ENCODE data around the gene ILF3.
"Not testable (repeated sequence)": the region's sequence is repeated elsewhere in the genome, so short reads cannot be mapped to it uniquely, and the experiment has no call there.

The ILF3 gene

DNA sequence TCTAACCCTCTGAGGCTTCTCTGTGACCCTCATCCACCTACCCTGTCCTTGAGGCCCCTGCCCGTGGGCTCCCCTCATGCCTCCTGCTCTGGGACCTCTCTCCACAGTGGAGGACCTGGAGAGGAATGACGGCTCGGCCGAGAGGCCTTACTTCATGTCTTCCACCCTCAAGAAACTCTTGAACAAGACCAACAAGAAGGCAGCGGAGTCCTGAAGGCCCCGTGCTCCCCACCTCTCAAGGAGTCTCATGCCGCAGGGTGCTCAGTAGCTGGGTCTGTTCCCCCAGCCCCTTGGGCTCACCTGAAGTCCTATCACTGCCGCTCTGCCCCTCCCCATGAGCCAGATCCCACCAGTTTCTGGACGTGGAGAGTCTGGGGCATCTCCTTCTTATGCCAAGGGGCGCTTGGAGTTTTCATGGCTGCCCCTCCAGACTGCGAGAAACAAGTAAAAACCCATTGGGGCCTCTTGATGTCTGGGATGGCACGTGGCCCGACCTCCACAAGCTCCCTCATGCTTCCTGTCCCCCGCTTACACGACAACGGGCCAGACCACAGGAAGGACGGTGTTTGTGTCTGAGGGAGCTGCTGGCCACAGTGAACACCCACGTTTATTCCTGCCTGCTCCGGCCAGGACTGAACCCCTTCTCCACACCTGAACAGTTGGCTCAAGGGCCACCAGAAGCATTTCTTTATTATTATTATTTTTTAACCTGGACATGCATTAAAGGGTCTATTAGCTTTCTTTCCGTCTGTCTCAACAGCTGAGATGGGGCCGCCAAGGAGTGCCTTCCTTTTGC lies 10.8 kb upstream of the ILF3 start:
- no peak for DNase-seq

DNA sequence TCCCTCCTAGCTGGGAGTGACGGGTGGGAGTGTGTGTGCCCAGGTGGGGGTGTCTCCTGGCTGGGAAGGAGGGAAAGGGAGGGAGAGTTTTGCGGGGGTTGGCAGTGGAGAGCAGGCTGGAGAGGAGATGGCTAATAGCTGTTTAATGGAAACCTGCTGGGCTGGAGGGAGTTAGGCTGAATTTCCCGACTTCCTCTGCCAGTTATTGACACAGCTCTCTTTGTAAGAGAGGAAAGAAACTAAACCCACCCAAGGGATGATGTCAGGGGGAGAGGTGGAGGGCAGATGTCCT lies 10.2 kb upstream of the ILF3 start:
- no peak for DNase-seq

DNA sequence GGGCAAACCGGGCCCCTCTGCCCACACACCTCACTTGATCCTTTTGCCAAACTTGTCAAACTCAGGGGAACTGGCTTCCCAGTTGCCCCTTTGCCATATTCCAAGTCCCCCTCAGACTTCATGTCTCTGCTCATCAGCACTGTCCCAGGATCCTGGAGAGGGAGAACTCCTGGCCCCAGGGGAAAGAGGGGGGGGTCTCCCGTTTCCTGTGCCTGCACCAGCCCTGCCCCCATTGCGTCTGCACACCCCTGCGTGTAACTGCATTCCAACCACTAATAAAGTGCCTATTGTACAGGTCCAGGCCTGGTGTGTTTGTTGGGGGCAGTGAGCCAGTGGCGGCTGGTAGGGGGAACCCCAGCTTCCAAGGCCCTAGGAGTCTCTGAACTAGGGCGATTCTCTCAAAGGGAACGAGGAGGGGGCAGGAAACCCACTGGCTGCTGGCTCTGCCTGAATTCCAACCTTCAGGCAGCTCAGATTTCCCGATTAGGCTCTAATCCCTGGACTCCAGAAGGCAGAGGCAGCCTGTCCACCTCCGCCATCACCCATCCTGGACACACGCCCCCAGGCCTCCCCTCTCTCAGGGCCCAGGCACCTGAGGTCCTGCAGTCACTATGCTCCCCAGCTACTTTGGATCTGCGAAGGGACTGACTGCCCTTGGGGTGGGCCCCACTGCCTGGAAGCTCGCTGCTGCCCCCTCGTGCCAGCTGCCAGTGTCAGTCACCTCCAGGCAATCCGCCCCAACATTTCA lies 9.7 kb upstream of the ILF3 start:
- peak; percentile 79 for DNase-seq

DNA sequence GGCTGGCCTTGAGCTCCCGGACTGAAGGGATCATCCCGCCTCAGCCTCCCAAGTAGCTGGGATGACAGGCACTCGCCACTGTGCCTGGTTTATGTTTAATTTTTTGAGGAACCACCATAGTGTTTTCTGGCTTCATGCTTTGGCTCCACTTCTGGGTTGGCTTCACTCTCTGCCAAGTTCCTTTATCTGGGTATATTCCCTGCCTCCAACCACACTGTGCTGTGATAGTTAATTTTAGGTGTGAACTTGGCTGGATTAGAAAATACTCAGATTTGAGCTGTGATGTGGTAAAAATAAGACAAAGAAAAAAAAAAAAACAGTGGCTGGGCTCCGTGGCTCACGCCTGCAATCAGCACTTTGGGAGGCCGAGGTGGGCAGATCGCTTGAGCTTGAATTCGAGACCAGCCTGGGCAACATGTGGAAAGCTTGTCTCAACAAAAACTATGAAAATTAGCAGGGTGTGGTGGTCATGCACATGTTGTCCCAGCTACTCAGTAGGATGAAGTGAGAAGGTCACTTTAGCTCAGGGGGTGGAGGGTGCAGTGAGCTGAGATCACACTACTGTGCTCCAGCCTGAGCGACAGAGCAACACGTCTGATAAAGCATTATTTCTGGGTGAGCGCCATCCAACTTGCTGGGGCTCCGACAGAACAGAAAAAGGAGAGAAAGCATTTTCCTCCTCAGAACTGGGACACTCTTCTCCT lies 7.5 kb upstream of the ILF3 start:
- DNase-seq, result no peak

DNA sequence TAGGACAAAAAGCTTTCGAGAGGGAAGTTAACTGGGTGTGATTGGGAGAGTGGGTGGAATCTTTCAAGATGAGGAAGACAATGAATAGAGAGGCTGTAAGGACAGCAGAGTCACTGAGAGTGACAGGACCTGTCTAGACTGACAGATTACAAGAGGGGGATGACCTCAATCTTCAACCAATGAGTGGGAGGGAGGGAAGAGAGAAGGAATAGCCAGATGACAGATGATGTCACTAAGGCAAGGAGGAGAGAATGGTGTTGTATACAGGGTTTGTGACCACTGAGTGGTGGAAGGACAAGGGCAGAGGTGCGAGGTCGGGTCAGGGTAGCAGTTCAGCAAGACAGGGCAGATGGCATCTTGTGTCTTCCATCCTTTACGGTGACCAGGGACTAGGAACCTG lies 5.8 kb upstream of the ILF3 start:
- no peak for DNase-seq

DNA sequence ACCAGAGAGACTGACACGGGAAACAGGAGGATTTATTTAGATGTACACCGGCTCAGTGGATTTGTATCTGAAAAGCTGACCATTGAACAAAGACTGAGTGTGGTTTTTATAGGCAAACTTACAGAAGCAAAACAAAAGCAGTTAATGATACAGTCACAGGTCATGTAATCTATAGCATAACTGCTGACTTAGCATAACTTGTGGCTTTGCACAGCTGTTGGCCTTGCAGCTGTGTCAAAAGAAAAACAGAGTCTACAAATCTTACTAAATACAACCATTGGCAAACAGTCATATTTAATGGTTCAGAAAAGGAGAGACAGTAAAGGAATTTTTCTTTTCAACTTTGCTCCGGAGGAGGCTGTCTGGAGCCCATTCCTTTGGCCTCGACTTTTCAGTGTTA lies 2.3 kb upstream of the ILF3 start:
- DNase-seq, result no peak

DNA sequence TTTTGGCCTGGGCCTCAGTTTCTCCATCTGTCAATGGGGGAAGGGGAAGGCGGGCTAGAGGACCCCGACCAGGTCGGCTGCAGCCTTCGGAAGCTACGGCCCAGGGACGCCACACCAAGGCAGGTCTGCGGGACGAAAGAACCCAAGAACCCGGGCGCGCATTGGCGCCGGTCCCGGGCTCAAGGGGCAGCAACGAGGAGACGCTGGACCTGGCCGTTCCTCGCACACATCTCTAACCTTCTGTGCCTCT lies 739 bp upstream of the ILF3 start:
- no peak for DNase-seq

DNA sequence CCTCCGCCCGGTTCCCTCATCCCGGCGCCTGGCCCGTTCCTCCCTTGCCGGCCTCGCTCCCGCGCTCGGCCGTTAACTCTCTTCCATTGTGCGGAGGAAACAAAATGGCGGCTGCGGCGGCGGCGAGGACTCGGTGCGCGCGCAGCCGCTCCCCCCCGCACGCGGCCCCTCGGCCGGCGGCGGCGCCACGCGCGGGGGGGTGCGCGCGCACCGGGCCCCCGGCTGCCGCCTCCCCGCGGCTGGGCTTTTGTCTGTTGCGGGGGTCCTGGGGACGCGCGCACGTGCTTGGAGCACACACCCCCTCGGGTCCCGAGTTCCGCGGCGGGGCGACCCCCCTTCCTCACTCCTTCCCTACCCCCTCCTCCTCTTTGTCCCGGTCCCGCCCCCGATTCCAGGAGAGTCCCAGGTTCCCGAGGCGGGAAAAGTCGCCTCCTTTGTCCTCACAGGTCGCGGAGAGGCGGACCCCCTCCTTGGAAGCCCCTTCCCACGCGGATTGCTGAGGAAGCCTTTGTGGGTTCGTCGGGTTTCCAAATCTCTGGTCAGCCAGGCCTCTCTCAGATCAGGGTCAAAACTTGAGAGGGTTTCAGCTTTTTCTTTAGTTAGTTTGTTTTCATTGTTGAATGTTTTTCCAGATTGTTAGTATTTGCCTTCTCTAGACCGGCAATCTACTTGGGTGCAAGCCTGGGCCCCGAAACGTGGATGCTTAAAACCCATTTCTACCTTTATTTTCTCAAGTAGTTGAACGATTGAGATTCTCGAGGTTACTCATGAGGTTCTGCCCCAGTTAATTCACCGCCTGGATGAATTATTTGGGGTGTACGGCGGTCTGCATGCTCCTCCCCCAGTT lies 687 bp downstream of the ILF3 start:
- peak; percentile 57 for DNase-seq

DNA sequence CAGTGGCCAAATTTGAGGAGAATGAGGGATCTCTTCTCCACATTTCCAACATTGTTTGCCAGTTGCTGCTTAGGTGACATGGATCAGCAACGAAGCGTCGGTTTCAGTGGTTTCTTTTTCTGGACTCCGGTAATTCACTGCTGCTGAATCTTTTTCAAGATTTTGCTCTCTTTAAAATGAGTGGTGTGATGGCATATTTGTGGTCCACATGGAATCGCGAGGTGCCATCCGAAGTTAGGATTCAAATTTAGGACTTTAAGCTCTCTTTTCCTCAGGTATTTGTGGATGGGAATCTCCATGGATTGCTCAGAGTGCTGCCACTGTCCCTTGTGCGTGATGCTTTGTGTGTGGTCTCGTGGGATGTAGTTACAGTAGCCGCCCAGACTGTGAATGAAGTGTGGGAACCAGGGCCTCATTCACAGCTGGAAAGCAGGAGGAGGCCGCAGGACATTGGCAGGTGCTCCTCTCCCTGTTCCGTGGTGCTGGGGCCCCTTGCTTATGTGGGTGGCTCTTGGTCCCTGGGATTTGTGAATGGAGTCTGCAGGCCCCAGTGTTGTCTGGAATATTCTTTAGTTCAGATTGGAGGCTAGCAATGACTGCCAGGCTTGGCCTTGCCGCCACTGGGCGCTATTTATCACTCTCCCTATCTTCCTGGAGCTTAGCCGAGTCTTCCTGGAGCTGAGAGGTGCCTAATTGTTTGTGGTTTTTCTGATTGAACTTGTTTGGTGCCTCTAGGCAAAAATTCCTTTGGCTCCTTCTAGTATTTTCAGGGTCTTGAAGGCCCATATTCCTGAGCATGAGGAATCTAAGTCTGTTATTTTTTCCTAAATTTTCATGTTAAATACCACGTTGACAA lies 1.5 kb downstream of the ILF3 start:
- DNase-seq, result peak; percentile 60

DNA sequence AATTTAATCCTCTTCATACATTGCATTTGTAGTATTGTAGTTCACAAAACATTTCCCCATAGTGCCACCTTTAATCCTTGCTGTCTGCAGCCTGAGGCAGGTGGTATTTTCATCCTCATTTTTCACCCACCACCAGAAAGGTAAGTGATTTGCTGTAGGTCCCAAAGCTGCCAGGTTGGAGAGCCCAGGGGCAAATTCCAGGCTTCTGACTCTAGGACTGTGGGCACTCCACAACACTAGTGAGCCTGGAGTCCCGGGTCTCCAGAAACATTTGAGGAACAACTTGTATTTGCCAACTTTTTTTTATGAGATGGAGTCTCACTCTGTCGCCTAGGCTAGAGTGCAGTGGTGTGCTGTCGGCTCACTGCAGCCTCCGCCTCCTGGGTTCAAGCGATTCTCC lies 6.2 kb downstream of the ILF3 start:
- DNase-seq, result peak; percentile 39

DNA sequence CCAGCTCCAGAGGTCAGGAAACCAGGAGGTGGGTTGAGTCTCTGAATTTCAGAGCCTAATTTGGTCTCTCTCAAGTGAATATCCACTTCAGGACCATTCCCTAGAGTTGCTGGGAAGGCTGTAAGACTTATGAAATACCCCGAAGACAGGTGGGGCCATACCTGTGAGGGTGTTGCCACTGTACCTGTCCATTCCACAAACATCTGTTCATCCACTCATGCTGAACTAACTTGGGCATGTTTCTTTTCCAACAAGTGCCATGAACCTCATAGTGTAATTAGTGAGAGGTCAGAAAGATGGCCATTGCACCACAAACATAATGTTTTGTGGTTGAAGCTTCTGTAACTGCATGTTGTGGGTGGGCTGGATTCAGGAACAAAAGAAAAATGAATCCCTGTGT lies 7.8 kb downstream of the ILF3 start:
- DNase-seq, result no peak

DNA sequence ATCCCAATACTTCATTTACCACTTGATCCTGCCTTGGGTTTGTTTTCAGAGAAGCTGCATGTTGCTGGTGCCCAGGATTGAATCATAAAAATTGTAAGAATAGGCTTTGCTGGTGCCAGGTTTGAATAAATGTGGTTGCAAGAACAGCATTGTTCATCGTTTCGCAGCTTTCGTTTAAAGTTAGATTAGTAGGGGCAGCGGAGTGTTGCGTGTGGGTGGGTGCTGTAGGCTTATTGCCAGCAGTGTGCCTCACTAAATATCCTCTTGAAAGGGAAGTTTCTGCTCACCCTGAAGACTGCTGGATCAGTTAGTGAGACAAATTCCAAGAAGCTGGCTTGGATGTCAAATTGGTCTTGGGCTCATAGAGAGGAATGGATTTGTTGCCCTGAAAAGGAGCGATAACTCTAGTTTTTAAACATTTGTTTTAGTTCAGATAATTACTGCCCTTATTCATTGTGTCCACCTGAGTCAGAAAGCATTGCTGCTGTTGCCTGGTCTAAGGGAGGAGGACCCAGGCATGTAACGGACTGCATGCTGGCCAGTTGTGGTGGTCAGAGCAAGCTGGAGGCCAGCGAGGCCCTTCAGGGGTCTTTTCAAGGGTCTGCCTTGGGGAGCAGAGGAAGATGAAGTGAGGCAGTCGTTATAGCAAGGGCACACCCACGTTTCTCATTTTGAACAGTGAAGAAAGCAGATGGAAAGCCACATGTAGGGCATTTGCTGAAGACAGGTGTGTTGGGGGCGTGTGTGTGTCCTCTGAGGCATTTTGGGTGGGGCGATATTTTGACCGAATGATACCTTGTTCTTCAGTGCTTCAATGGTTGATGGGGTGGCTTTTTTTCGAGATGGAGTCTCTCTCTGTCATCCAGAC lies 8.5 kb downstream of the ILF3 start:
- DNase-seq, result no peak

DNA sequence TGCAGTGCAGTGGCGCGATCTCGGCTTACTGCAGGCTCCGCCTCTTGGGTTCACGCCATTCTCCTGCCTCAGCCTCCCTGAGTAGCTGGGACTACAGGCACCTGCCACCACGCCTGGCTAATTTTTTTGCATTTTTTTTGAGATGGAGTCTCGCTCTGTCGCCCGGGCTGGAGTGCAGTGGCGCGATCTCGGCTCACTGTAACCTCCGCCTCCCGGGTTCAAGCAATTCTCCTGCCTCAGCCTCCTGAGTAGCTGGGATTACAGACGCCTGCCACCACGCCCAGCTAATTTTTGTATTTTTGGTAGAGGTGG lies 9.1 kb downstream of the ILF3 start:
- not testable (repeated sequence) for DNase-seq

DNA sequence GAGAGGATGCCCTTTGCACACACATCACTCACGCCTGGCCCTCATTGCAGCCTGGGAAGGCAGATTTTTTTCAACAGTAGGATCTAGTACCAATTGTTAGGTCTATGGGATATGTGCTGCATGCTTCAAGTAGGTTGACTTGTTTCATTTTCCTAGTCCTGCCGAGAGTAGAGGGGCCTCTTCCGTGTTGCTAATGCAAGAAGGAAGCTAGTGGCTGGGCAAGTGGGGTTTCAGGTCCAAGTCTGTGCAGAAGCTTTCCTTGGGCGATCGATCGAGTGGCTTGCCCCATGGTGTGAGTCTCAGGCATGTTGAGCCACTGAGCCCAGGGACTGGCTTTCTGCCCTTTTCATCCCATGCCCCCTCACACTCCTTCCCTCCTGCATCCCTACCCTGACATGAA lies 13.7 kb downstream of the ILF3 start:
- DNase-seq, result no peak

DNA sequence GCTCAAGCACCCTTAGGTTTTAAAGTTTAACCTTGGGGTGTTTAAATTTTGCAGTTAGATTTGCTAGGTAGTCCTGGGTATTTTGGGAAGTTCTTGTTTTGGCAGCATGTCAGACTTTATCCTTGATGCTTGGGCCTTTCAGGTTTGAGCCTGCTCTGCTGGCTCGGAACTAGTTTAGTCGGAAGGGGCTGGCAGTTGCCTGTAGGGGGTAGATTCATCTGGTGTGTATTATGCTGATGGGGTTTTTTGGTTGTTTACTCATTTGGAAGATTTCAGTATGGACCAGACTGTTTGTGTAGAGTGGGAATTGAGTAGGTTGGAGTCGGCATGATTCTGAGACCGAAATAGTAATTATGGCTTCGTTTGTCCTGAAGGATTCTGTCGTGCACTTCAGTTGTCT lies 15.1 kb downstream of the ILF3 start:
- no peak for DNase-seq

DNA sequence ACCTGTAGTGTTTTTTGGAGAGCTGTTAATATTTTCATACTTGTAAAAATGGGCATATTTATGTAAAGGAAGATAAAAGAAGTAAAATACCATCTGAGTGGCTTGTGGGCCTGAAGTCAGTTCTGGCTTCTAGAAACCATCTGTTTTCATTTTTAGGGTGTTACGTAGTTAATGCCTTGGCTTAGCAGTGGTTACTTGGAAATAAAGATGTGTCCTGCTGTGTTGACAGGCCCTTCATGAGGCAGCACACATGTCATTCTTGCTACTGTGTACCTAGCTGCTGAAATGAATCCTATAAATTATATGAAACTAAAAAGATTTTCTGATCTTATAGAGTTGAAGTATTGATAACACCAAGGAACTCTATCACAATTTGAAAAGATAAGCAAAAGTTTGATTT lies 16.0 kb downstream of the ILF3 start:
- no peak for DNase-seq

DNA sequence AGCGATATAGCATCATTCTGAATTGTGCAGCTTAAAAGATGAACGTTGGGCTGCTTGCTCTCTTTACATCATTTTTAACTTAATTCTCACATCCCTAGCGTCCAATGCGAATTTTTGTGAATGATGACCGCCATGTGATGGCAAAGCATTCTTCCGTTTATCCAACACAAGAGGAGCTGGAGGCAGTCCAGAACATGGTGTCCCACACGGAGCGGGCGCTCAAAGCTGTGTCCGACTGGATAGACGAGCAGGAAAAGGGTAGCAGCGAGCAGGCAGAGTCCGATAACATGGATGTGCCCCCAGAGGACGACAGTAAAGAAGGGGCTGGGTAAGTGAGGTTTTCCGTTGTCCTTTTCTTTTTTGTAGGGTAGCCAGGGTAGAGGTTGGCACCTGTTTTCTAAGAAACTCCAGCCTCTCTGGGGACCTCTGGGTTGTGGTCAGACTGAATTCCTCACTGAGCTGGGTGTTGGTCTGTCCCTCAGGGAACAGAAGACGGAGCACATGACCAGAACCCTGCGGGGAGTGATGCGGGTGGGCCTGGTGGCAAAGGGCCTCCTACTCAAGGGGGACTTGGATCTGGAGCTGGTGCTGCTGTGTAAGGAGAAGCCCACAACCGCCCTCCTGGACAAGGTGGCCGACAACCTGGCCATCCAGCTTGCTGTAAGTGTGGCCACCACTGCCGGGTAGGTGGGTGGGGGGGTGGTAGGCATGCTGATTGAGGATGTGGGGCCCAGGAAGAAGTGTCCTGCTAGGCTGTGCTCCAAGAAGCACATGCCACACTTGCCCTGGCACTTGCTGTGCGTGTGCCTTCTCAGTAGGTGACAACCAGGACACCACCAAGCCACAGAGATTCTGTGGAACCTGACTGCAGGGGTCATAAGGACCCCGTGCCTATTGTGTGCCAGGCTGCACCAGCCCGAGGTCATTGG lies 17.0 kb downstream of the ILF3 start:
- no peak for DNase-seq

DNA sequence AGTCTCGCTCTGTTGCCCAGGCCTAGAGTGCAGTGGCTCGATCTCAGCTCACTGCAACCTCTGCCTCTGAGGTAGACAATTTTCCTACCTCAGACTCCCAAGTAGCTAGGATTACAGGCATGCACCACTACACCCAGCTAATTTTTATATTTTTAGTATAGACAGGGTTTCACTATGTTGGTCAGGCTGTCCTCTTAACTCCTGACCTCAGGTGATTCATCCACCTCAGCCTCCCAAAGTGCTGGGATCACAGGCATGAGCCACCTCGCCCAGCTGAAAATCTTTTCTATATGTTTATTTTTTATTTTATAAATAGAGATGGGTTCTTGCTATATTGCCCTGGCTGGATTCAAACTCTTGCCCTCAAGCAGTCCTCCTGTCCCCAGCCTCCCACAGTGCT lies 17.8 kb downstream of the ILF3 start:
- DNase-seq, result not testable (repeated sequence)

DNA sequence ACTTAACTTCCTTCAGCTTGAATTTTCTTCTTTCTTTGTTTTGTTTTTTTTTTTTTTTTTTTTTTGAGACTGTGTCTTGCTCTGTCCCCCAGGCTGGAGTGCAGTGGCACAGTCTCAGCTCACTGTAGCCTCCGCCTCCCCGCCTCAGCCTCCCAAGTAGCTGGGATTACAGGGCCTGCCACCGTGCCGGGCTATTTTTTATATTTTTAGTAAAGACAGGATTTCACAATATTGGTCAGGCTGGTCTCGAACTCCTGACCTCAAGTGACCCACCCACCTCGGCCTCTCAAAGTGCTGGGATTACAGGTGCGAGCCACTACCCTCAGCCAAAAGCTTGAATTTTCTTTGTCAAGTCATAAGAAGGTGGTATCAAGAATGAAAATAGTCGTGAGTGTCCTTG lies 21.1 kb downstream of the ILF3 start:
- not testable (repeated sequence) for DNase-seq

DNA sequence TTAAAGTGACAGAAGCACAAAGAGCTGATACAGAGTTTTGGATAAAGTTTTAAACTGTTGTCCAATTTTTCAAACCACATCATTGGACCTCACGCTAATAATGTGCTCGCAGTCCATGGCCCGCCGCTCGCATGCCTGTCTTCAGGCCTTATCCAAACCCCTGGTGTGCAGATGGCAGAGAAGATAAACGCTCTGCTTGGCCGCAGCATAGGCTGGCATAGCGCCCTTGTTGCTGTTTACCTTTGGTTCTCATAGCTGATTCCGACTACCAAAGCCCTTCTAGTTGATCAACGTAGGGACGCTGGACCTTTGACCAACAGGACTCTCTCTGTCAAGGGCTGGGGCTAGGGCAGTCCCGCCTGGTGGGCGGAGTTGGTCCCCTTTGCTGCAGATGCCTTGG lies 23.6 kb downstream of the ILF3 start:
- no peak for DNase-seq

DNA sequence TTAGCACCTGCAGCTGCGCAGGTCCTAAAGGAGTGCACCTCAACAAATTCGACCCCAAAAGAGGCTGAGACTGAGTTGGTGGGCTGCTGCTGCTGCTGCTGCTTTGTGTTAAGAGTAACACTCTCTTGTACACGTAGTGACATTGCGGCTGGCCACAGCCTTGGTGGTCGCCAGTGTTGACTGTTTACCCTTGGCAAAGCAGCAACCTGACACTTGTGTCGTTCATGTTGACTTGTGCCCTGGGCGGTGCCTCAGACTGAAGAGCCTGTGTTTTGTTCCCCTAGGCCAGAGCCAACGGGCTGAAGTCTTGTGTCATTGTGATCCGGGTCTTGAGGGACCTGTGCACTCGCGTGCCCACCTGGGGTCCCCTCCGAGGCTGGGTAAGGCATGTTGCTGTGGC lies 24.7 kb downstream of the ILF3 start:
- DNase-seq, result no peak
